Coronary artery (tissue), 2 donors: ENCODE results near the gene CCDC70.
A peak's percentile ranks its signal among the peaks of the same experiment; 100 is the strongest.

ENCODE experiments used
- DNase-seq: peaks from one replicate; pipeline ENCODE4 v3.0.0-alpha.2; 2017; ENCODE audit warnings: low spot score
- H3K27ac ChIP-seq, 2 donors: fragments of 200-600 bp; sonication (generic); one replicate each; pipeline ENCODE4 v1.5.1; 2016 to 2019
- H3K4me3 ChIP-seq: fragments of 200-600 bp; sonication (generic); 2 replicates; pipeline ENCODE4 v1.5.1; 2016; ENCODE audit warnings: mild to moderate bottlenecking, moderate library complexity
- CTCF ChIP-seq: fragments of 200-600 bp; sonication (generic); IDR thresholded peaks from one replicate; pipeline ENCODE4 v1.5.1; 2019; ENCODE audit warnings: antibody characterized with exemption

The CCDC70 gene

DNA sequence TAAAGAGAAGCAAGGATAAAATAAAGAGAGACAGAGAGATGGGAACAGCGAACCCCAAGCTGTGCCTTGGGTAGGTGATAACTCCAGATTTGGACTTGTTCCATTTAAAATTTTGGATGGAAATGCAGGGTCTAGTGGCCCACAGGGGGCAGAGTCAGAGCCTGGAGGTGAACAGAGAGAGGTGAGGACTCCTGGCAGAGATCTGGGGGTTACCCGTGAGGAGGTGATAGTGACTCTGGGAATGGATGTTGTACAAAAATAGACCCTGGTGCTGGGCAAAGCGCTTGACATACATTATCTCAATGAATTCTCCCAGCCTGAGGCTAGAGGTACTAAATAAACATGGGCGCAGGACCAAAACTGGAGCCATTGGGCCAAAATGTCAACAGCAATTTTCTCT lies 43.5 kb upstream of the CCDC70 start:
- no peak for DNase-seq
- H3K4me3 ChIP-seq, result no peak overlapping the region
- no peak for TF ChIP-seq CTCF
- no peak overlapping the region for H3K27ac ChIP-seq

- Histone ChIP-seq H3K4me3 (no peak overlapping the region), H3K27ac (peak overlapping the region; percentile 26 to 46)
- no peak for DNase-seq
Measured at GRCh38 chr13:51818781-51819511, 42.8 kb upstream of the CCDC70 start.

DNA sequence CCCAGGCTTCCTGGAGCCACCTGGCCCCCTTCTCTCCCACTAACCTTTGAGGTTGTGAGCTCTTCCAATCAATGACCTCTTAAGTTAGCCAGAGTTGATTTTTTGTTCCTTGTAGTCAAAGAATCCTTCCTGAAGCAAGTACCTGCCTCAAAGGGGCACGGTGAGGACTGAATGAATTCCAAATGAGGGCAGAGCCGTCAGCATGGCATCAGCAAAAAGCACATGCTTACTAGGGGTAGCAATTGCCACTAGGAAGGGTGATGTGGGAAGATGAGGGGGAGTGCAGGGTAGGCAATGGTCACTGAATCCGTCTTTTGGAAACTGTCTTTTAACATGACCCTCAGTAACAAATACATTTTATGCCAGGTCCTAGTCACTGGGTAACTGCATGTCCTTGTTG lies 42.2 kb upstream of the CCDC70 start:
- DNase-seq, result no peak
- H3K27ac ChIP-seq, result peak overlapping the region in 1 of 2 donors; percentile 26
- H3K4me3 ChIP-seq, result no peak overlapping the region
- no peak for TF ChIP-seq CTCF

More at GRCh38 chr13:51818781-51819511, 42.8 kb upstream of the CCDC70 start:
- TF ChIP-seq CTCF, result no peak

GRCh38 chr13:51820016-51820597 lies 41.7 kb upstream of the CCDC70 start:
- DNase-seq, result no peak
- no peak for TF ChIP-seq CTCF
- Histone ChIP-seq H3K27ac (no peak overlapping the region), H3K4me3 (no peak overlapping the region)

GRCh38 chr13:51821606-51822005 lies 40.2 kb upstream of the CCDC70 start:
- DNase-seq, result no peak

GRCh38 chr13:51822106-51822815 lies 39.5 kb upstream of the CCDC70 start:
- Histone ChIP-seq H3K4me3 (no peak overlapping the region), H3K27ac (no peak overlapping the region)
- TF ChIP-seq CTCF, result no peak
- no peak for DNase-seq

More at GRCh38 chr13:51821606-51822005, 40.2 kb upstream of the CCDC70 start:
- H3K27ac ChIP-seq, result no peak overlapping the region
- no peak for TF ChIP-seq CTCF
- no peak overlapping the region for H3K4me3 ChIP-seq
